CD14-positive monocyte (primary cell): ENCODE results near the gene DDHD1. TPM values are rescaled to one million over a fixed set of nuclear protein-coding genes. Genes with fewer than 3 reads are reported as not detected.

Source experiments
- DNase-seq, 3 donors: peaks; one replicate each; pipeline ENCODE4 v3.0.0-alpha.2; 2011 to 2022
- H2AFZ ChIP-seq: 2 replicates; pipeline ENCODE4 v1.6.0; 2012; ENCODE audit warnings: mild to moderate bottlenecking, low read depth, low read length, inconsistent platforms; ENCODE audit not compliant: insufficient read depth, poor library complexity, severe bottlenecking
- H3K27ac ChIP-seq, 2 donors: 1 replicate in 1 of 2; 2 replicates in 1 of 2; pipeline ENCODE4 v1.5.1; 2012 to 2013; ENCODE audit warnings: low read length in 2 of 2, control low read depth in 1 of 2, inconsistent platforms in 1 of 2, low read depth in 1 of 2, mild to moderate bottlenecking in 1 of 2
- H3K27me3 ChIP-seq, 2 donors: one replicate each; pipeline versions ENCODE4 v1.6.0 to v1.6.1; 2011 to 2013; ENCODE audit warnings: low read length in 2 of 2; ENCODE audit not compliant: control insufficient read depth in 2 of 2, insufficient read depth in 2 of 2
- H3K36me3 ChIP-seq, 2 donors: replicated peaks in 1 of 2; 1 replicate in 1 of 2; 2 replicates in 1 of 2; pipeline versions ENCODE4 v1.5.1 to v1.6.1; 2012 to 2013; ENCODE audit warnings: low read length in 2 of 2, control low read depth in 1 of 2, inconsistent platforms in 1 of 2, mild to moderate bottlenecking in 1 of 2; ENCODE audit not compliant: insufficient read depth in 2 of 2, control insufficient read depth in 1 of 2
- H3K4me1 ChIP-seq, 2 donors: 1 replicate in 1 of 2; 2 replicates in 1 of 2; pipeline versions ENCODE4 v1.5.1 to v1.6.1; 2012 to 2013; ENCODE audit warnings: low read length in 2 of 2, control low read depth in 1 of 2, inconsistent platforms in 1 of 2, mild to moderate bottlenecking in 1 of 2, moderate library complexity in 1 of 2; ENCODE audit not compliant: insufficient read depth in 2 of 2, control insufficient read depth in 1 of 2
- H3K4me2 ChIP-seq: replicated peaks from 2 replicates; pipeline ENCODE3; 2012; ENCODE audit warnings: low read length, moderate library complexity, mild to moderate bottlenecking; ENCODE audit not compliant: poor library complexity, severe bottlenecking; ENCODE audit errors: extremely low read depth
- H3K4me3 ChIP-seq, 3 experiments: fragments of 200-600 bp in 1 of 3; sonication (generic) in 1 of 3; replicated peaks in 1 of 3; 1 replicate in 2 of 3; 2 replicates in 1 of 3; pipeline ENCODE4 v1.5.1; 2011 to 2013; ENCODE audit warnings: low read length in 3 of 3, mild to moderate bottlenecking in 3 of 3, control low read depth in 2 of 3, low read depth in 2 of 3, inconsistent platforms in 1 of 3, moderate library complexity in 1 of 3
- H3K79me2 ChIP-seq: 2 replicates; pipeline ENCODE4 v1.6.0; 2012; ENCODE audit warnings: mild to moderate bottlenecking, control low read depth, inconsistent platforms, low read length, moderate library complexity; ENCODE audit not compliant: insufficient read depth
- H3K9ac ChIP-seq: 2 replicates; pipeline ENCODE4 v1.6.0; 2017; ENCODE audit warnings: low read length, mild to moderate bottlenecking; ENCODE audit not compliant: insufficient read depth, poor library complexity, severe bottlenecking
- H3K9me3 ChIP-seq, 2 donors: replicated peaks in 1 of 2; 1 replicate in 1 of 2; 2 replicates in 1 of 2; pipeline versions ENCODE4 v1.5.1 to v1.6.1; 2012 to 2013; ENCODE audit warnings: low read length in 2 of 2, control low read depth in 1 of 2; ENCODE audit not compliant: control insufficient read depth in 1 of 2, insufficient read depth in 1 of 2
- H4K20me1 ChIP-seq: 2 replicates; pipeline ENCODE4 v1.6.0; 2012; ENCODE audit warnings: mild to moderate bottlenecking, low read length, control low read depth, moderate library complexity; ENCODE audit not compliant: insufficient read depth
- H3K27ac Mint-ChIP-seq, 7 donors: one replicate each; pipeline ENCODE4 v1.8.0; 2020; ENCODE audit warnings: mild to moderate bottlenecking in 7 of 7, mixed read lengths in 7 of 7, moderate library complexity in 6 of 7, inconsistent platforms in 2 of 7
- H3K27me3 Mint-ChIP-seq, 3 donors: one replicate each; pipeline ENCODE4 v1.8.0; 2021 to 2022; ENCODE audit warnings: low read depth in 3 of 3, mild to moderate bottlenecking in 3 of 3, mixed read lengths in 3 of 3, moderate library complexity in 3 of 3, inconsistent platforms in 1 of 3
- H3K36me3 Mint-ChIP-seq, 2 donors: one replicate each; pipeline ENCODE4 v1.8.0; 2020; ENCODE audit warnings: mixed read lengths in 2 of 2, inconsistent platforms in 1 of 2, mild to moderate bottlenecking in 1 of 2
- H3K4me1 Mint-ChIP-seq: one replicate; pipeline ENCODE4 v1.8.0; 2020; ENCODE audit warnings: mild to moderate bottlenecking, mixed read lengths
- H3K4me3 Mint-ChIP-seq, 2 donors: one replicate each; pipeline ENCODE4 v1.8.0; 2020; ENCODE audit warnings: mild to moderate bottlenecking in 2 of 2, mixed read lengths in 2 of 2, moderate library complexity in 1 of 2
- H3K9me3 Mint-ChIP-seq, 7 donors: one replicate each; pipeline ENCODE4 v1.8.0; 2020 to 2022; ENCODE audit warnings: mixed read lengths in 7 of 7, mild to moderate bottlenecking in 6 of 7, moderate library complexity in 6 of 7, inconsistent platforms in 2 of 7
- CTCF ChIP-seq: fragments of 200-600 bp; IDR thresholded peaks from one replicate; pipeline ENCODE4 v1.8.0; 2022; ENCODE audit warnings: antibody characterized with exemption, mild to moderate bottlenecking
- WGBS: methylation state at CpG from one replicate; pipeline ENCODE4 v1.1.5; 2013; ENCODE audit warnings: missing lambda C conversion rate; ENCODE audit not compliant: insufficient coverage; 5-methylcytosine and 5-hydroxymethylcytosine counted together
- intact Hi-C, 2 donors: fragments of 100-400 bp; cut with micrococcal nuclease; formaldehyde crosslinking; loops; one replicate each; pipeline versions ENCODE4 v1.15.0 to v1.15.1; 2023
- polyA plus RNA-seq, 3 donors: library from polyadenylated mRNA; depleted of rRNA in 1 of 3; unstranded in 2 of 3; stranded (reverse) in 1 of 3; fragments of 300-500 nt in 2 of 3; fragments of >200 nt in 1 of 3; fragmentation: Illumina TruSeq in 2 of 3; gene quantifications; 1 replicate in 2 of 3; 2 replicates in 1 of 3; pipeline ENCODE4 v1.2.3, GENCODE V29; 2012 to 2021

DDHD1 gene
- polyA plus RNA-seq, 3 donors: 2.2 to 7.0 (median 3.1) TPM

- Histone ChIP-seq H3K79me2 (no peaks in the 10 kb centered on the region), H3K9ac (no peak overlapping the region), H3K4me3 (no peak overlapping the region), H3K27me3 (no peaks in the 10 kb centered on the region), H2AFZ (no peak overlapping the region), H3K4me2 (no peak overlapping the region), H3K9me3 (no peaks in the 10 kb centered on the region), H3K4me1 (no peaks in the 10 kb centered on the region), H3K27ac (no peak overlapping the region), H3K36me3 (no peaks in the 10 kb centered on the region), H4K20me1 (no peaks in the 10 kb centered on the region)
- no CpG with 5 or more reads among the region's 5 CpGs for WGBS
- Mint-ChIP-seq H3K4me1 (no peaks in the 10 kb centered on the region), H3K4me3 (no peak overlapping the region), H3K36me3 (no peaks in the 10 kb centered on the region), H3K27ac (no peak overlapping the region), H3K9me3 (peaks cover 0 to 3% (median 0%) of the 10 kb centered on the region in 7 donors), H3K27me3 (peaks cover 0 to 2% (median 0%) of the 10 kb centered on the region in 3 donors)
- intact Hi-C loops: no loop called here
- no peak for TF ChIP-seq CTCF
- no peak for DNase-seq
Observed at GRCh38 chr14:53004976-53005375, 148.1 kb downstream of the DDHD1 start.

GRCh38 chr14:53003776-53004175 is 149.3 kb downstream of the DDHD1 start:
- Histone ChIP-seq H3K27ac (no peak overlapping the region), H4K20me1 (no peaks in the 10 kb centered on the region), H3K36me3 (no peaks in the 10 kb centered on the region), H3K4me1 (no peaks in the 10 kb centered on the region), H3K9me3 (no peaks in the 10 kb centered on the region), H3K27me3 (no peaks in the 10 kb centered on the region), H3K9ac (no peak overlapping the region), H3K4me3 (no peak overlapping the region), H3K4me2 (no peak overlapping the region), H2AFZ (no peak overlapping the region), H3K79me2 (no peaks in the 10 kb centered on the region)
- H3K9me3 Mint-ChIP-seq: peaks cover 0 to 3% (median 0%) of the 10 kb centered on the region in 7 donors
- H3K27me3 Mint-ChIP-seq: peaks cover 0 to 2% (median 2%) of the 10 kb centered on the region in 3 donors
- intact Hi-C loops: no loop called here
- no CpG with 5 or more reads among the region's 4 CpGs for WGBS
- no peaks in the 10 kb centered on the region for H3K4me1 Mint-ChIP-seq
- no peak for DNase-seq
- H3K4me3 Mint-ChIP-seq: no peak overlapping the region
- H3K36me3 Mint-ChIP-seq: no peaks in the 10 kb centered on the region
- no peak overlapping the region for H3K27ac Mint-ChIP-seq
- no peak for TF ChIP-seq CTCF
